IMR-90 (cell line): ENCODE results near the gene ATP7A. TPM values are rescaled to one million over a fixed set of nuclear protein-coding genes. Genes with fewer than 3 reads are reported as not detected.

Experiments
- ATAC-seq: fragments of 200-7000 bp; cut with Tn5 transposase; 2 replicates; pipeline ENCODE4 v1.9.1; 2020; ENCODE audit warnings: low read depth, mild to moderate bottlenecking, moderate library complexity
- BruUV-seq: library from RNA; stranded (reverse); fragments of 400-500 nt; replicated peaks from 2 replicates; lab custom pipeline; 2021; lab: Mats Ljungman, UMichigan
- CTCF ChIA-PET: fragments of 300-600 bp; formaldehyde crosslinking; extraction: SDS; loops from one replicate; lab custom pipeline; 2021; ENCODE audit warnings: antibody characterized with exemption; lab: Yijun Ruan, JAX
- POLR2A ChIA-PET: fragments of 300-600 bp; sonication (Branson Sonifier 250); formaldehyde crosslinking; loops from one replicate; lab custom pipeline; 2022; ENCODE audit warnings: antibody characterized with exemption; ENCODE audit not compliant: unreplicated experiment; lab: Charles Lee
- DNase-seq: peaks from one replicate; pipeline ENCODE4 v3.0.0; 2013
- H2AFZ ChIP-seq: replicated peaks from 2 replicates; pipeline ENCODE3; 2013; ENCODE audit warnings: low read length, mild to moderate bottlenecking; ENCODE audit not compliant: poor library complexity
- H2AK5ac ChIP-seq: 2 replicates; pipeline ENCODE4 v1.6.1; 2013; ENCODE audit warnings: low read depth, low read length, inconsistent platforms
- H2AK9ac ChIP-seq: replicated peaks from 2 replicates; pipeline ENCODE3; 2013; ENCODE audit warnings: mild to moderate bottlenecking, low read depth, low read length, moderate library complexity; ENCODE audit not compliant: poor library complexity
- H2BK120ac ChIP-seq: 2 replicates; pipeline ENCODE4 v1.6.1; 2013; ENCODE audit warnings: low read depth, low read length, inconsistent platforms
- H2BK15ac ChIP-seq: 3 replicates; pipeline ENCODE4 v1.6.1; 2013; ENCODE audit warnings: low read depth, low read length, inconsistent platforms
- H2BK20ac ChIP-seq: 2 replicates; pipeline ENCODE4 v1.6.1; 2013; ENCODE audit warnings: low read depth, mild to moderate bottlenecking, inconsistent platforms, low read length, moderate library complexity
- H2BK5ac ChIP-seq: 2 replicates; pipeline ENCODE4 v1.6.1; 2013; ENCODE audit warnings: mild to moderate bottlenecking, low read depth, low read length, inconsistent platforms; ENCODE audit not compliant: poor library complexity, severe bottlenecking
- H3K14ac ChIP-seq: replicated peaks from 2 replicates; pipeline ENCODE4 v1.6.1; 2013; ENCODE audit warnings: low read depth, low read length, inconsistent platforms
- H3K18ac ChIP-seq: 2 replicates; pipeline ENCODE4 v1.6.1; 2013; ENCODE audit warnings: low read depth, low read length, control low read depth
- H3K23ac ChIP-seq: 2 replicates; pipeline ENCODE4 v1.6.1; 2013; ENCODE audit warnings: low read depth, low read length, inconsistent platforms
- H3K27ac ChIP-seq: 2 replicates; pipeline ENCODE4 v1.5.1; 2013; ENCODE audit warnings: mild to moderate bottlenecking, control low read depth, low read length; ENCODE audit not compliant: insufficient read depth
- H3K27me3 ChIP-seq: 2 replicates; pipeline ENCODE4 v1.6.1; 2013; ENCODE audit warnings: low read length; ENCODE audit not compliant: control insufficient read depth, insufficient read depth
- H3K36me3 ChIP-seq: 2 replicates; pipeline ENCODE4 v1.6.1; 2013; ENCODE audit warnings: low read length, mixed read lengths; ENCODE audit not compliant: control insufficient read depth, insufficient read depth
- H3K4ac ChIP-seq: 2 replicates; pipeline ENCODE4 v1.6.1; 2013; ENCODE audit warnings: low read depth, low read length, inconsistent platforms
- H3K4me1 ChIP-seq: 2 replicates; pipeline ENCODE4 v1.6.1; 2013; ENCODE audit warnings: low read length, mixed read lengths; ENCODE audit not compliant: control insufficient read depth, insufficient read depth
- H3K4me2 ChIP-seq: 2 replicates; pipeline ENCODE4 v1.6.1; 2013; ENCODE audit warnings: low read depth, mild to moderate bottlenecking, control low read depth, low read length, moderate library complexity
- H3K4me3 ChIP-seq: 2 replicates; pipeline ENCODE4 v1.5.1; 2013; ENCODE audit warnings: low read depth, mild to moderate bottlenecking, control low read depth, low read length, moderate library complexity; ENCODE audit not compliant: insufficient read depth
- H3K56ac ChIP-seq: 2 replicates; pipeline ENCODE4 v1.6.1; 2013; ENCODE audit warnings: low read length, inconsistent platforms; ENCODE audit not compliant: insufficient read depth; ENCODE audit errors: extremely low read depth
- H3K79me1 ChIP-seq, 2 experiments: 2 replicates each; pipeline ENCODE4 v1.6.1; 2013; ENCODE audit warnings: low read length in 2 of 2, inconsistent platforms in 1 of 2, low read depth in 1 of 2
- H3K9ac ChIP-seq: 2 replicates; pipeline ENCODE4 v1.6.1; 2013; ENCODE audit warnings: low read depth, low read length, control low read depth
- H3K9me1 ChIP-seq: 2 replicates; pipeline ENCODE4 v1.6.1; 2013; ENCODE audit warnings: low read length, inconsistent platforms; ENCODE audit not compliant: insufficient read depth
- H3K9me3 ChIP-seq: 2 replicates; pipeline ENCODE4 v1.6.1; 2013; ENCODE audit warnings: low read length; ENCODE audit not compliant: control insufficient read depth, insufficient read depth
- H4K20me1 ChIP-seq: 2 replicates; pipeline ENCODE4 v1.6.1; 2013; ENCODE audit warnings: low read length, inconsistent platforms; ENCODE audit not compliant: insufficient read depth
- H4K5ac ChIP-seq: 2 replicates; pipeline ENCODE4 v1.6.1; 2013; ENCODE audit warnings: mild to moderate bottlenecking, low read depth, low read length, control low read depth
- H4K8ac ChIP-seq, 2 experiments: 2 replicates each; pipeline ENCODE4 v1.6.1; 2013; ENCODE audit warnings: low read depth in 2 of 2, low read length in 2 of 2, control low read depth in 1 of 2, inconsistent platforms in 1 of 2
- H4K91ac ChIP-seq: 2 replicates; pipeline ENCODE4 v1.6.1; 2013; ENCODE audit warnings: low read depth, low read length, inconsistent platforms; ENCODE audit not compliant: insufficient read depth
- BHLHE40 ChIP-seq: fragments of 150-350 bp; IDR thresholded peaks from 2 replicates; pipeline ENCODE4 v1.6.1; 2016; ENCODE audit warnings: mild to moderate bottlenecking, low read depth, low read length
- CEBPB ChIP-seq: IDR thresholded peaks from 2 replicates; pipeline ENCODE4 v1.6.1; 2012; ENCODE audit warnings: low read depth, low read length, improper control_type of control experiment
- CHD1 ChIP-seq: IDR thresholded peaks from 2 replicates; pipeline ENCODE4 v1.6.1; 2012; ENCODE audit warnings: low read depth, low read length, improper control_type of control experiment
- MAFK ChIP-seq: IDR thresholded peaks from 2 replicates; pipeline ENCODE4 v1.6.1; 2012; ENCODE audit warnings: low read depth, low read length, improper control_type of control experiment
- MAZ ChIP-seq: IDR thresholded peaks from 2 replicates; pipeline ENCODE4 v1.6.1; 2012; ENCODE audit warnings: low read depth, mild to moderate bottlenecking, low read length, improper control_type of control experiment, moderate library complexity, borderline replicate concordance
- NFE2L2 ChIP-seq: fragments of 150-350 bp; IDR thresholded peaks from 2 replicates; pipeline ENCODE4 v1.6.1; 2016; ENCODE audit warnings: low read depth, mild to moderate bottlenecking, low read length
- RCOR1 ChIP-seq: IDR thresholded peaks from 2 replicates; pipeline ENCODE4 v1.6.1; 2012; ENCODE audit warnings: mild to moderate bottlenecking, low read length, improper control_type of control experiment; ENCODE audit not compliant: insufficient replicate concordance
- whole genome bisulfite sequencing, 2 experiments: methylation state at CpG; one replicate each; pipeline versions ENCODE4 v1.1.5 to v1.1.7; 2013; ENCODE audit warnings: missing lambda C conversion rate in 2 of 2; ENCODE audit not compliant: insufficient read length in 1 of 2; ENCODE audit errors: extremely low coverage in 2 of 2; 5-methylcytosine and 5-hydroxymethylcytosine counted together
- dilution Hi-C: fragments of 300-500 bp; cut with HindIII; formaldehyde crosslinking; loops from one replicate; pipeline ENCODE4 v1.14.3; 2018; ENCODE audit warnings: low sequenced_read_pairs; ENCODE audit not compliant: unreplicated experiment
- in situ Hi-C: fragments of 300-500 bp; cut with MboI; formaldehyde crosslinking; loops from 3 replicates; pipeline ENCODE4 v1.14.3; 2019; ENCODE audit warnings: low sequenced_read_pairs, inconsistent platforms, mixed read lengths
- intact Hi-C: fragments of 100-400 bp; cut with micrococcal nuclease; formaldehyde crosslinking; loops from 2 replicates; pipeline ENCODE4 v1.10.0; 2022
- polyA plus RNA-seq, 3 experiments: library from polyadenylated mRNA; depleted of rRNA; stranded (reverse); fragments of >200 nt; gene quantifications; 2 replicates each; pipeline ENCODE4 v1.2.3, GENCODE V29; 2012; ENCODE audit warnings: low replicate concordance in 1 of 3
- total RNA-seq: library from RNA; depleted of rRNA; stranded (reverse); fragments of >200 nt; gene quantifications from 2 replicates; pipeline ENCODE4 v1.2.3, GENCODE V29; 2012

Gene ATP7A
- total and polyA plus RNA-seq, 2 of the 4 experiments (the other 2 are of a cell fraction) = 4.2 to 22.4 TPM

GRCh38 chrX:77975755-77976154 lies 65.3 kb downstream of the ATP7A start:
- no peak overlapping the region for H2BK5ac ChIP-seq
- no peak overlapping the region for H3K27ac ChIP-seq
- no peak overlapping the region for H4K5ac ChIP-seq
- no peak overlapping the region for H3K4me2 ChIP-seq
- no peak overlapping the region for H3K9ac ChIP-seq
- no peak overlapping the region for H3K14ac ChIP-seq
- TF ChIP-seq MAZ (no peak), RCOR1 (no peak), CHD1 (no peak), CEBPB (peak; percentile 36; the same call in 1 of the 2 replicates), NFE2L2 (no peak), BHLHE40 (no peak), MAFK (no peak)
- H3K4me3 ChIP-seq = no peak overlapping the region
- no CpG with 5 or more reads among the region's 2 CpGs for WGBS, 2 experiments
- in situ Hi-C loops = no loop called here
- no peak overlapping the region for H3K23ac ChIP-seq
- intact Hi-C loops = no loop called here
- H2BK120ac ChIP-seq = no peak overlapping the region
- H2AFZ ChIP-seq = no peak overlapping the region
- BruUV-seq = no TSS peak
- no peaks in the 10 kb centered on the region for H4K20me1 ChIP-seq
- H3K36me3 ChIP-seq = no peaks in the 10 kb centered on the region
- H3K18ac ChIP-seq = no peak overlapping the region
- H2BK20ac ChIP-seq = no peak overlapping the region
- H3K9me3 ChIP-seq = no peaks in the 10 kb centered on the region
- CTCF ChIA-PET = no interaction called here
- POLR2A ChIA-PET = no interaction called here
- no peak overlapping the region for H3K56ac ChIP-seq
- ATAC-seq (no peak), DNase-seq (peak; percentile 22)
- H2AK9ac ChIP-seq = no peak overlapping the region
- no peaks in the 10 kb centered on the region for H3K9me1 ChIP-seq
- dilution Hi-C loops = no loop called here
- H3K4ac ChIP-seq = no peak overlapping the region
- H4K91ac ChIP-seq = no peak overlapping the region
- no peak overlapping the region for H2AK5ac ChIP-seq
- H3K27me3 ChIP-seq = no peaks in the 10 kb centered on the region
- no peak overlapping the region for H4K8ac ChIP-seq
- H2BK15ac ChIP-seq = no peak overlapping the region
- no peaks in the 10 kb centered on the region for H3K79me1 ChIP-seq
- no peaks in the 10 kb centered on the region for H3K4me1 ChIP-seq
